ENCODE results near the gene ASIC4. TPM values are rescaled to one million over a fixed set of nuclear protein-coding genes. Genes with fewer than 3 reads are reported as not detected.
A peak's percentile ranks its signal among the peaks of the same experiment; 100 is the strongest.

The ASIC4 gene
- total RNA-seq, 1 donor from 2014 or later = not detected

DNA sequence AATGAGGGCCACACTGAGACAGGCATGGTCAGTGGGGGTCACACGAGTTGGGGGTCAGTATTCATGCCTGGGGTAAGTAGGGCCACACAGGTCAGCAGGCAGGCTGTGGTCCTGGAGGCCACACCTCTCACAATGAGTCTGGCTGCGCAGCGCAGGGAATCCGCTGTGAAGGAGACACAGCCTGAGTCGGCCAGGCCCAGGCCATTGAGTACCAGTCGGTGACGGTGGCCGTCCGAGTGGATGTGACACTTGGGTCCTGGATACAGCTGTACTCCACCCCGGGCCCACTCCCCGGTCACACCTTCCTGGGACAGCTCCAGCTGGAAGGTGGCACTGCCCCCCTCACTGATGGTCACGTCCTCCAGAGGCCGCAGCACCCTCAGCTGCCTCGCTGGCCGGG, 40.1 kb downstream of the ASIC4 start:
- DNase-seq = no peak

DNA sequence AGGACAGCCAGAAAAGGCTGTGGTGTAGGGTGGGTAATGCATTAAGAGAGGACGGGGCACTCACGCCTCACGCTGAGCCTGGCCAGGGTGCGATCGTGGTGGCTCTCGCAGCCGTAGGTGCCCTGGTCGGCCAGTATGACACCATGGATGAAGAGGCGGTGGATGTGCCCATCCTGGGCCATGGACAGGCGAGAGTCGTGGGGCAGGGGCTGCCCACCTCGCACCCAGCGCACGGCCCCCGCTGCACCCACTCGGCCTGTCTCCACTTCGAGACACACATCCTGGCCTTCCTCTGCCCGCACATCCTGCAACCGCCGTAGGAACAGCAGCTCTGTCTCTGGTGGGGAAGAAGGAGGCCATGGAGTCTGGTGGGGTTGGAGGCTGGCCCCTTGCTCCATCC, 41.7 kb downstream of the ASIC4 start:
- DNase-seq = no peak

DNA sequence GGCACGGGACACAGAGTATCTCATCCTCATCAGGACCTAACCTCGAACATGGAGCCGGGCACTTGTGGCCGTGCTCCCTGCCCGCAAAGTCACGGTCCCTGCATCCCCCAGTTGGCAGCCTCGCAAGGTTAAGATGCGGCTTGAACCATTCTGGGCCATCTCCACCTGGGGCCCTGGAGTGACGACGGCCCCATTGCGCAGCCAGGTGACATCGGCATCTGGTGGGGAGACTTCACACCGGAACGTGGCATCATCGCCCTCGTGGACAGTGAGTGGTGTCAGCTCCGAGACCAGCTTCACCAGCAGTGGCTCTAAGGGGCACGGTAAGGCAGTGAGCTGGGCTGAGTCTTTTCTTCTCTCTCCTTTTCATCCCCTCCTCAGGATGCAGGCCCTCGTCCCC, 42.1 kb downstream of the ASIC4 start:
- DNase-seq = no peak

DNA sequence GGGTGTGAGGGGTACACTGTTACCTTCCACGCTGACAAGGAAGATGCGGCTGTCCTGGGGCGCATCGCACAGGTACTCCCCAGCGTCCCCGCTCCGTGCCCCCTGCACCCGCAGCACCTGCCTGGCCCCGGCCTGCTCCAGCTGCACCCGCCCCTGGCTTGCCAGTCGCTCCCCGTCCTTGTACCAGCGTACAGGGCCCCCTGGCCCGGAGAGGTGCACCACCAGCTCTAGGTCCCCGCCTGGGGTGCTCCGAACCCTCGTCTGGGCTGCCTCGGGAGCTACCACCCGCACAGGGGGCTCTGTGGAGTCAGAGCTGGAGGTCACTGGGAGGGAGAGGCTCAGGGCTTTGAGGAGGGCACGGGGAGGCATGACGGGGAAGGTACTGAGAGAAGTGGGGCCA, 43.0 kb downstream of the ASIC4 start:
- DNase-seq = no peak

- no peak for DNase-seq
These were observed 43.8 kb downstream of the ASIC4 start for GRCh38 chr2:219557791-219558785.

GRCh38 chr2:219559156-219559915, 45.1 kb downstream of the ASIC4 start:
- no peak for DNase-seq

GRCh38 chr2:219560037-219560892, 46.0 kb downstream of the ASIC4 start:
- DNase-seq = peak; percentile 13

DNA sequence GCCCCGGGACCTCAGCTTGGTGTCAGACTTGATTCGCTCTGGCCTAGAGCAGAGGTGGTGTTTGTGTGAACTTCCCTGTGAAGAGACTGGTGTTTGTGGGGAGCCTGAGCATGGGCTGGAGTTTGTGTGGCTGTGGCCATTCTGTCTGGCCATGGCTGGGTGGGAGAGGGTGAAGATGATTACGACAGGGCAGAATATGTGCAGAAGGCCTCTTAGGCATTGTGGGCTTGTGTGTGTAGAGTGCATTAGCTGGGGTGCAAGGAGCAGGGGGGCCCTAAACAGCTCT, 46.6 kb downstream of the ASIC4 start:
- no peak for DNase-seq

DNA sequence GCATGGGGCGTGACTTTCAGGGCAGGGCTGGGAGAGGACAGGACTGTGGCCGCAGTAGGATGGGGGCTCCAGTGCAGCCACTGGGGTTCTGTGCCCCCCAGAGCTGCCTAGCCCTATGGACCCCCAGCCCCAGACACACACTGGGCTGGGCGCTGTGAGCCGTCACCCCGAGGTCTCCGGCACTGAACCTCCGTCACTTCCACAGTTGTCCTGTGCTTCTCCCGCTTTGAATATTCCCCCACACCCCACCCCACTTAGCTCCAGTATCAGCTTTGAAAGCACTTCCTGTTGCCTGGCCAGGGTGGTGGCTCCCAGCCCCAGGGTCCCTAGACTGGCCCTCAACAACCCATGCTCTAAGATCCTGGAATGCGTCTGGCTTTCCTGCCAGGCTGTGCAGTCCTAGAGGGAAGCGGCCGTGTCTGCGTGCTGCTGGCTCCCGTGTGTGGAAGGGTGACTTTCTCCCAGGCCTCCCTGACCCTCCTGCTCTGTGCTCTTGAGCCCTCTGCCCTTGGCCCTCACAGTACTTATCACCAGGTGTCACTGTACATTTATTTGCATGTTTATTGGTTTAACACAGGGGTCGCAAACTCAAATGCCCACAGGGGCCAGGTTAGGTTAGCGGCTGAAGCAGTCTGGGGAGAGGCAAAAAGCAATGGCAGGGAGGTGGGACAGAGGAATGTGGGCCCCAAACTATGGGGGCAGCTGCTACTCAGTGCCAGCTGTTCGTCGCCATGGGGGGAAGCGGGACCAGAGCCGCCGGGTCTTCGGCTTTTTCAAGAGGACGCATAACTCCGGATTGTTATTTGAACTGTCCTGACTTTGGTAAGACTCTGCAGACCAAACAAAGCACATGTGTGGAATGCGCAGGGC, 47.1 kb downstream of the ASIC4 start:
- no peak for DNase-seq

DNA sequence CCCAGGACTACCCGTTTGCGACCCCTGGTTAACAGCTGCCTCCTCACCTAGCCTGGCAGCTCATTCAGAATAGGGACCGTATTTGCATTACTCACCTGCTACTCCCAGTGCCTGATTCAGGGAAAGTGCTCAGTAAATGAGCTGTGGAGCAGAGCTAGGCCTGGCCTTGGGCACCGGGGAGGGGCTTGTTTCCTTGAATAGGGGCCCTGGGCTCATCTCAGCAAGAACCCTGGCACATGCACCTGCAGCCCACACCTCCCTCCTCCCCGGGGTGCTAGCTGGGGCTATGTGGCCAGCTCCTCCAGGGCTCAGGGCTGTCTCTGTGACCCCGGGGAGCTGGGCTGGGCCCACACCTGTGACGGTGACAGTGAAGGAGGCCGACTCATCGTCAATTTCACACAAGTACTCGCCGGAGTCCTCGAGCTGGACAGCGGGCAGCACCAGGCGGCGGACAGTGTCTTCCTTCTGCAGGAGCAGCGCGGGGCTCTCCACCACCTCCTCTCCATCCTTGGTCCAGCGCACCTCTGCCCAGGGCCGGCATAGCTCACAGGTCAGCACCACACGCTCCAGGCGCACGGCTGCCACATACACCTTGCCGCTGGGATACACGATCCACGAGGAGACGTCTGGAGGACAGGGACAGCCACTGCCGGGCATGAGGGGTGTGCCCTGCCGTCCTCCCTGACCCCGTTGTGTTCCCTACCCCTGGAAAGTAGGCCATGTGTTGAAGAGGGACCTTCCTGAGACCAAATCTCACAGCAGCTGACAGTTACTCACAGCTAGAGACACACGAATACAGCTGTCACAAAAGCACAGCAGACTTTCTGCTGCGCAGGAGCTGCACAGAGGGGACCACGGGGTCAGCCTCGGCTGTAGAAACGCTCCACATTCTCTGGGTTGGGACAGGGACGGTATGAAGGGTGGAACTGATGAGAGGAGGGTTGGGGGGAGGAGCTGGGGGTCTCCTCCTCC, 48.1 kb downstream of the ASIC4 start:
- DNase-seq = no peak

GRCh38 chr2:219563271-219563928, 49.1 kb downstream of the ASIC4 start:
- no peak for DNase-seq

- DNase-seq = no peak
These were observed 51.1 kb downstream of the ASIC4 start for GRCh38 chr2:219565130-219566080.

GRCh38 chr2:219566640-219567039, 52.4 kb downstream of the ASIC4 start:
- no peak for DNase-seq

DNA sequence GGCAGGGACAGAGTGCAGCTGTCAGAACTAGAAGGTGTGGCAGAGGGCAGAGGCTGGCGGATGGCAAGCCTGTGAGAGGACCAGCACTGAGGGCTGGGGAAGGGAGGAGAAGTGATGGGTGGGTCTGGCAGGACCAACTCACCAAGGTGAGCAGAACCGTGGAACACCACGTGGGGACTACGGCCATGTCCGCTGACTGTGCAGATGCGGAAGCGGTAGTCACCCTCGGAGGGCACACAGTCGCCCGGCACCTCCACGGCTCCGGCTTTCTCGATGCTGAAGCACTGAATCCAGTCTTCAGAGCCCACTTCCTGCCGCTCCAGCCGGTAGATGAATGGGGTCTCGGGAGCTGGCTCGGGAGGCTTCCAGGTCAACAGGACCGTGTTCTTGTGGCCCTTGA, 52.8 kb downstream of the ASIC4 start:
- DNase-seq = no peak

DNA sequence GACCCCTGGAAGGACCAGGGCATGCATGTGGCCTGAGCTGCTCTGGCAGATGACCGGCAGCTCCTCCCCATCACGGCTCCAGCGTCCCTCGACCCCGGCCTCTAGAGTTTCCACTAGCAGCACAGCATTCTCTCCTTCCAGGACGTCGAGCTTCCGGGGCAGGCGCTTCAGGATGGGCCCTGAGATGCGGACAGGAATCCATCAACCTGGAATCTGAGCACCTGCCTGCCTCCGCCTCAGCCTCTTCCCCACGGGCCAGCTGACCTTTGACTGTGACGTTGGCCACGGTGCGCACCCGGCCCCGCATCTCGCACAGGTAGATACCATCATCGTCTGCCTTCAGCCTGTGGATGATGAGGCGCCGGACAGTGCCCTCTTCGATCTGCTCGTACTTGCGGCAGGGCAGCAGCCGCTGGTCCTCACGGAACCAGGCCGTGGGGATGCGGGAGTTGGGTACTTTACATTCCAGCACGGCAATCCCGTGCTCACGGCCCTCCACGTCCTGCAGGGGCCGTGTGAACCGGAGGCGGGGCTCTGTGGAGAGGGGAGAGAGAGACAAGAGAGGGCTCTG, 53.6 kb downstream of the ASIC4 start:
- DNase-seq = no peak

DNA sequence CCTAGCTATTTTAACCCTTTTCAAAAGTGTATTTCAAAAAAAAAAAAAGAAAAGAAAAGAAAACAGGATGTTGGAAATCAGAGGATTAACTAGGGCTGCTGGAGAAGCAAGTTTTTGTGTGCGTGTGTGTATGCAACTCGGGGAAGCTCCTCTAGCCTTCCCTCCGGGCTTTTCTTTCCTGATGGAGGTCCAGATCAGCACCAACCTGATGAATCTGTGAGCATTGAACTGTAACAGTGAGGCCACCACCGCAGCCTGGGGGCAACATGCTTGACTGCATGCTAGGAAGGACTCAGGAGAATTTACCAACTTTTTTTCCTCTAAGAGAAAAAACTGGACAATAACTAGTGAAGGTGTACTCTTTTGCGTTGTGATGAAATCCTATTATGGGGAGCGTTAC, 54.8 kb downstream of the ASIC4 start:
- DNase-seq = no peak

GRCh38 chr2:219569635-219570034, 55.4 kb downstream of the ASIC4 start:
- no peak for DNase-seq

DNA sequence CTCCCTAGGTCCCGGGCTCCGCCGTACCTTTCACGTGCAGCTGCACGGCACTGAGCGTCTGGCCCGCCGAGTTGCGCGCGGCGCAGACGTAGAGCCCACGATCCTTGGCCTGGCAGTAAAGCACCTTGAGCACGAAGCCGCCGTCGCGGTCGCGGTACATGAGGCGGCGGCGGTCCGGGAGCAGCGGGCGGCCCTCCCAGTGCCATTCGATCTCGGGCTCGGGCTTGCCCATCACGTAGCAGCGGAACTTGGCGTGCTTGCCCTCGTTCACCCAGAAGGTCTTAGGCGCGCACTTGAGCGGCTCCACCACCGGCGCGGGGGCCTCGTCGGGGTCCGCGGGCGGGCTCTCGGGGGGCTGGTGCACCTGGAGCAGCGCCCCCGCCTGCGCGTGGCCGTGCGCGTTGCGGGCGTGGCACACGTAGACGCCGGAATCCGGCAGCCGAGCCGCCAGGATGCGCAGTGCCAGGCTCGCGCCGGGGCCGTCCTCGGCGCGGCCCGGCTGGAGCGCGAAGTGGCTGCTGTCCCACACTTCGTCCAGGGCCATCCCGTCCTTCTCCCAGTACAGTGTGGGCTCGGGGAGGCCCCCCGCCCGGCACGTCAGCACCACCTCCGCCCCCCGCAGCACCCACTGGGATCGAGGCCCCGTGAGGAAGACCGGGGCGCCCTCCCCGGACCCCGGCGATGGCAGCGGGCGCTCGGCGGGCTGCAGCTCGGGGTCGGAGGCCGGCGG, 56.1 kb downstream of the ASIC4 start:
- peak; percentile 33 for DNase-seq
